Loucy (cell line): ENCODE measurements around the gene CD58.
"Not testable (repeated sequence)": the region's sequence is repeated elsewhere in the genome, so short reads cannot be mapped to it uniquely, and the experiment has no call there.

Source experiments
- EZH2phosphoT487 ChIP-seq: fragments of 200-600 bp; IDR thresholded peaks from 2 replicates; pipeline ENCODE4 v1.6.1; 2018; ENCODE audit warnings: antibody characterized with exemption, mild to moderate bottlenecking, moderate library complexity, borderline replicate concordance
- TF ChIP-seq, protein P1 (sequence below): fragments of 200-600 bp; sonication (generic); conservative IDR thresholded peaks from 2 replicates; pipeline ENCODE4 v1.5.1; 2014; ENCODE audit warnings: mild to moderate bottlenecking, antibody characterized with exemption, low read length

DNA sequence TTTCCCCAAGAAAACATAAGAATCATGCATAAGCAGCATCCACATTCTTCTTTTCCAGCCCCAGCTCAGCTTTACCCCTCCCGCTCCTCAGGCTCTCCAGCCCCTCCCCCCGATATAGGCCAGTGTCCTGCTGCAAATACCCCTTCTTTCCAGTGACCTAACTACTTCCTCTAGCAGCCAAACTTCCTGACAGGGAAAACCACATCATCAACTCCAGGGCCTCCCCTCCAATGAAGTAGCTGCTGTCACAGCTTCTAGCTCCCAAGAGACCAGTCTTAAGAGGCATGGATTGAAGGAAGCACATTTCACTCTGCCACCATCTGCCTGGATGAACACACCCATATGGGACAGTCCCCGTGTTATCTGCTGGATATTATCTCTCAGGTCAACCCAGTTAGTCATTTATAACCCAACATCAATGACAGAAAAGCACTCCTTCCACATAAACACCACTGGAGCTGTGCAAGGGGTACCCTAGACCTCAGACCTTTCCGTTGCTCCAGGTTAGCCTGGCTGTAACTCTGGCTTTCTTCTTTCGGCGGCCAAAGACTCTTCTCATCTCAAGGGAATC, 39.1 kb upstream of the CD58 start:
- TF ChIP-seq, protein P1, sequence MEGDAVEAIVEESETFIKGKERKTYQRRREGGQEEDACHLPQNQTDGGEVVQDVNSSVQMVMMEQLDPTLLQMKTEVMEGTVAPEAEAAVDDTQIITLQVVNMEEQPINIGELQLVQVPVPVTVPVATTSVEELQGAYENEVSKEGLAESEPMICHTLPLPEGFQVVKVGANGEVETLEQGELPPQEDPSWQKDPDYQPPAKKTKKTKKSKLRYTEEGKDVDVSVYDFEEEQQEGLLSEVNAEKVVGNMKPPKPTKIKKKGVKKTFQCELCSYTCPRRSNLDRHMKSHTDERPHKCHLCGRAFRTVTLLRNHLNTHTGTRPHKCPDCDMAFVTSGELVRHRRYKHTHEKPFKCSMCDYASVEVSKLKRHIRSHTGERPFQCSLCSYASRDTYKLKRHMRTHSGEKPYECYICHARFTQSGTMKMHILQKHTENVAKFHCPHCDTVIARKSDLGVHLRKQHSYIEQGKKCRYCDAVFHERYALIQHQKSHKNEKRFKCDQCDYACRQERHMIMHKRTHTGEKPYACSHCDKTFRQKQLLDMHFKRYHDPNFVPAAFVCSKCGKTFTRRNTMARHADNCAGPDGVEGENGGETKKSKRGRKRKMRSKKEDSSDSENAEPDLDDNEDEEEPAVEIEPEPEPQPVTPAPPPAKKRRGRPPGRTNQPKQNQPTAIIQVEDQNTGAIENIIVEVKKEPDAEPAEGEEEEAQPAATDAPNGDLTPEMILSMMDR: not testable (repeated sequence)
- TF ChIP-seq EZH2phosphoT487: not testable (repeated sequence)
